A172 (cell line): Measurements from ENCODE around the gene BICD2. TPM values are rescaled to one million over a fixed set of nuclear protein-coding genes. Genes with fewer than 3 reads are reported as not detected.

Experiments
- DNase-seq: peaks from one replicate; pipeline ENCODE4 v3.0.0-alpha.2; 2015; ENCODE audit warnings: low spot score
- total RNA-seq: library from RNA; depleted of rRNA; stranded (reverse); fragments of >200 nt; shearing (Covaris generic); gene quantifications from 2 replicates; pipeline ENCODE4 v1.2.3, GENCODE V29; 2014; rRNA removed

BICD2 gene
- total RNA-seq, 1 experiment from 2014 or later: 31.7 TPM

- DNase-seq: peak; percentile 48
Observed at GRCh38 chr9:92668746-92669526, 95.7 kb downstream of the BICD2 start.

- no peak for DNase-seq
Observed at GRCh38 chr9:92666912-92667532, 97.6 kb downstream of the BICD2 start.

- no peak for DNase-seq
Observed at GRCh38 chr9:92666236-92666635, 98.4 kb downstream of the BICD2 start.

GRCh38 chr9:92665836-92666235 is 98.8 kb downstream of the BICD2 start:
- DNase-seq: no peak

GRCh38 chr9:92664394-92665152 is 100.1 kb downstream of the BICD2 start:
- no peak for DNase-seq

GRCh38 chr9:92663951-92664350 is 100.7 kb downstream of the BICD2 start:
- DNase-seq: no peak

- DNase-seq: no peak
Observed at GRCh38 chr9:92663126-92663525, 101.5 kb downstream of the BICD2 start.

- no peak for DNase-seq
Observed at GRCh38 chr9:92661743-92662142, 102.9 kb downstream of the BICD2 start.

Other genes starting within 250 kb of the BICD2 start
- 0.26 TPM in 1 of 2 replicates, not detected in the other for gene ECM2, start 228.8 kb downstream of the BICD2 start, total RNA-seq
- gene IPPK, start 94.7 kb downstream of the BICD2 start, total RNA-seq: 17.0 and 18.1 TPM in 2 replicates
- 8.8 and 9.3 TPM in 2 replicates for gene ZNF484, start 113.2 kb upstream of the BICD2 start, total RNA-seq
- 0.10 and 0.12 TPM in 2 replicates for gene FGD3, start 182.7 kb upstream of the BICD2 start, total RNA-seq